HG03460 (cell line): ENCODE data around the gene MMP1.
"Not testable (repeated sequence)": the region's sequence is repeated elsewhere in the genome, so short reads cannot be mapped to it uniquely, and the experiment has no call there.

Experiments
- ATAC-seq: cut with Tn5 transposase; IDR thresholded peaks from one replicate; pipeline ENCODE4 v1.9.1; 2021; ENCODE audit not compliant: unreplicated experiment

MMP1 gene

DNA sequence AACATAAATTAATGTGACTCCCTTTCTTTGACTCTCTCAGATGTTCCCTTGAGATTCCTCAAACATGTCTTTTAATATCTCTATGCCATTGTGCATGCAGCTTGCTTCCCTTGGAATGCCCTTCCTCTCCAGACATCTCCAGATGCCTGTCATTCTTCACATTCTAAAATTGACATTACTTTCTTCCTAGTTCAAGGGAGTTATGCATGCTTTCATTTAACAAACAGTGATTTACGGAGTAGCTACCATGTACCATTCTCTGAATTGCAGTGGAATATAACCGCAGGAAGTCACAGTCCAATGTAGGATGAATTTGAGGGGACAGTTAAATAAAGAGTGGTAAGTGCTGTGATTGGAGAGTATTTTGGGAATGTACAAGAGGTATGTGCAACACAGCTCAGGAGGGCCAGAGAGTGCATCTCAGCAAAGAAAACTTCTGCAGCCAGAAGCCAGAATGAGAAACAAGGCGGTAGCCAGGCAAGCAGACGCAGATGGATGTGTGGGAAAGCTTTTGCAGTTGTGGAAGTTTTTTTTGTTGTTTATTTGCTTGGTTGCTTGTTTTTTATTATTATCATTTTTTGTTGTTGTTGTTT is 36.2 kb downstream of the MMP1 start:
- no peak for ATAC-seq

DNA sequence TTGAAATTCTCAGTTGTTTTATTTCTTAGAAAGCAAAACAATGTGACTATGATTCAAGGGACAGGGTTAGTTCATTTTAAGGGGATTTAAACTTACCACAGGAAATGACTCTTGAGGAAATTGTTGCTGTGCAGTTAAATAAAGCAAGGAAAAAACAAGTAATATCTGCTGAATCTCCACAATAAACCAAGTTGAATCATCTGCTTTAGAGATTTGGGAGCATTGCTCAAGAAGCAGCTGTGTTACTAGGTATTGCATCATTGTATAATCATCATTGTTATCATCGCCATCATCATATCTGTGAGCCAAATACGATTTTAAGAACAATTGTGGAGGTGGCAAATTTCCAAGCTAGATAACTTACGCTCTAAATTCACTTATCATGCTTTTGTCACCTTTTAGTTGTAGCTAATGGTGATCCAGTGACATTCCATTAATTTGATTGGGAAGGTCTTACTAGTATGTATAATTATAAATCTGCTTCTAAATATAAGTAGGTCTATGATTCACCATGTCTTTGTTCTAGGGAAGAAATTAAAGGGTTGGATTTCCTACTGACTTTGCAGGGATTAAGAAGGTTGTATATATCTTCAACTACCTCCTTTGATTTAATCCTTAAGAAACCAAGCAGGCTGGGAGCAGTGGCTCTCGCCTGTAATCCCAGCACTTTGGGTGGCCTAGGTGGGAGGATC is 37.5 kb downstream of the MMP1 start:
- ATAC-seq = no peak

- ATAC-seq = no peak
Measured at GRCh38 chr11:102757823-102758549, 40.0 kb downstream of the MMP1 start.

DNA sequence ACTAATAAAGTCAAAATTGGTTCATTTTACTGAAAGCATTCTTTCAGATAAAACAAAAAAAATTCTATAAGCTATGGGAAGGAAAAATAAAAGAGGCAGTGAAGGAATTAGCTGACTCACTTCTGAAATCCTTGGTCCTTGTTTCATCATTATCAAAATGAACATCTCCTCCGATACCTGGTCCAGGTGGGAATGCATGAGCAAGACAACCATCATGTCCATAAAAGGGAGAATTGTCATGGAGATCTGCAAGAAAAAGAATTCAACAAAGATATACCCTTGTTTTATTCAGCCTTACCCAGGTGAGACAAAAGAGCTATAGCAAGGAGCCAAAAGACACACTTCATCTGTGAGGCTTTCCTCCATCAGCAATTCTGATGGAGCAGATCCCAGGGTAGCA is 44.7 kb downstream of the MMP1 start:
- ATAC-seq = no peak

GRCh38 chr11:102751673-102752072 is 46.3 kb downstream of the MMP1 start:
- no peak for ATAC-seq

DNA sequence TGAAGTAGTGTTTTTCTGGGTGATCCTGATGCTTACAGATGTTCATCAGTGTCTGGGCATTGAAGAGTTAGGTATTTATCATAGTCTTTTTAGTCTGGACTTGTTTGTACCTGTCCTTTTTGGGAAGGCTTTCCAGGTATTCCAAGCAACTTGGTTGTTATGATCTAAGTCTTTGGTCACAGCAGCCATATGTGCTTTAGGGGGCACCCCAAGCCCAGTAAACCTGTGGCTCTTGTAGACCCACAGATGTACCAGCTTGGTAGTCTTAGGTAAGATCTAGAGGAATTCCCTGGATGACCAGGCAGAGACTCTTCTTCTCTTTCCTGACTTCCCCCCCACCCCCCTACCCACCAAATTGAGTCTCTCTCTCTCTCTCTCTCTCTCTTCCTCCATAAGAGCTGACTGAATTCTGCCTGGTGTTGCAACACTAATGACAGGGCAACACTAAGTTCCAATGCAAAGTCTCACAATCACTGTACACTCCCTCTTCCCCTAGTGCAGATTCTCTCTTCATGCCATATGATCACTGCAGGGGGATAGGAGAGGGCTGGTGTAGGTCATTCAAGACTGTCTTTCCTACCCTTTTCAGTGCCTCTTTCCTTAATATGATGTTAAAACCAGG is 48.7 kb downstream of the MMP1 start:
- no peak for ATAC-seq

GRCh38 chr11:102746746-102747578 is 51.0 kb downstream of the MMP1 start:
- ATAC-seq = not testable (repeated sequence)
